GM19438 (cell line): ENCODE measurements around the gene MAPK13.

Source experiments
- ATAC-seq: cut with Tn5 transposase; IDR thresholded peaks from one replicate; pipeline ENCODE4 v1.9.1; 2021; ENCODE audit warnings: low read depth; ENCODE audit not compliant: unreplicated experiment

Gene MAPK13

DNA sequence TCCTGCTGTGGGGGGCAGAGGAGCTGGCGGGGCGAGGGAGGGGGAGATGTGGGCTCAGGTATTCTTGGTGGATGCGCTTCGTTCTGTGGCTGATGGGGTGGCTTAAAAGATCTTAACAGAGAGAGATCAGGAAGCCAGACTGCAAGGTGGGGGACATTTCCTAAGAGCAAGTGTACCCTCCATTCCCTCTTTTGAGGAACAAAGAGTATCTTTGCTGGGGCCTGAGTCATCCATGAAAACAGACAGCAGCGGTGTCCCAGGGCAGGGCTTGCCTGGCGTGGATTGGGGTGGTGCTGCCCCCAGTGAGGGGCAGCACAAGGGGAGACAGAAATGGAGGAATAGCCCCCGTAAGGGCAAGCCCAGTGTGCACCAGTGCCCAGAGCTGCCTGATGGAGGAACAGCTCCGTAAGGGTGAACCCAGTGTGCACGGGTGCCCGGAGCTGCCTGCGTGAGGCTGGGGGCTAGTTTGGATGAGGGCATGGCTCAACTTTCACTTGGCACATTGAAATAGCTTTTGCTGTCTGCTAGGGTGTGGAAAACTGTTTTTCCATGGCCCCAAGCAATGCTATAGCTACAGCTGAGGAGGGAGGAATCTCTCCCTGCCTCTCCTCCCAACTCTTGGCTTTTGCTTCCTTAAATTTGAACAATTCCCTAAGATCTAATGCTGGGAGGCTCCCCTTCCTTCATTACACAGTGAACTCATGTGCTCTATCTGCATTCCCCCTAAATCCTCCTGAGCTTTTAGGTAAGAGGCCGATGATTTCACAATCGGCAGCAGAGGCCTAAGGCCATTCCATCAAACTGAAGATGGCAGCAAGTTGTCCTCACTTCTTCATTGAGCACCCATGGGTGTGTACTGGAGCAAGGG, 12.9 kb downstream of the MAPK13 start:
- ATAC-seq: no peak

DNA sequence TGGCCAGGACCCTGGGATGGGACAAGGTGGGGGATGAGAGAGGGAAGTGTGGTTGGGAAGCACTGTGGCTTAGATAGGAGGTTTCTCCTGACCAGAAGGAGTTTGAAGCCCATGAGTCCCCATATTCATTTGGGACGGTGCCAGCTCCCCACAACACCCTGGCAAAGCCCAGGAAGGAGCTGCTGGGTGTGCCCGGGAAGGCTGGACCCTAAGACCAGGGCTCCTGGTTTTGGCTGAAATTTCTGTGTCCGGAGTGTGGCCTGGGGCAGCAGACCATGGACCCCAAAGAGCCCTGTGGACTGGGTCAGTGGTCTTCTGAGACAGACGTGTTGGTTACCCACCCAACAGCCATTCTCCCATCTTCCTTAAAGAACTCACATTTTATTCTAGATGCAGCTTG, 15.2 kb downstream of the MAPK13 start:
- no peak for ATAC-seq

DNA sequence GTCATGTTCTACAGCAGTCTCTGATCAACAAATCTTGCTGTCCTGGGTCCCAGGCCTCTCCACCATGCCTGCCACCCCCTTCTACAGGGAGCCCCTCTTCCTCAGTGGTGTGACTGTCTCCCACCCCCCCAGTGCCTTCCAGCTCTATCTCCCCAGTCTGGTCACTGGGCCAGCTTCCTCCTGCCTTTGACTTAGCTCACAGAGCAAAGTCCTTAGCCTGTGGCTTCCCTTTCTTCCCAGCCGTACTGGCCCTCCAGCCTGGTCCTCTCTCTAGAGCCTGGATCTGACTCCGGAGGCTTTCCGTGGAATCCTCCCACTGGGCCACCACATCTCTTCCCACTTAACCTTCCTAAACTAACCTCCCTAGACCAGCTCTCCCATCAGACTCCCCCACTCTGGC, 17.0 kb downstream of the MAPK13 start:
- no peak for ATAC-seq

DNA sequence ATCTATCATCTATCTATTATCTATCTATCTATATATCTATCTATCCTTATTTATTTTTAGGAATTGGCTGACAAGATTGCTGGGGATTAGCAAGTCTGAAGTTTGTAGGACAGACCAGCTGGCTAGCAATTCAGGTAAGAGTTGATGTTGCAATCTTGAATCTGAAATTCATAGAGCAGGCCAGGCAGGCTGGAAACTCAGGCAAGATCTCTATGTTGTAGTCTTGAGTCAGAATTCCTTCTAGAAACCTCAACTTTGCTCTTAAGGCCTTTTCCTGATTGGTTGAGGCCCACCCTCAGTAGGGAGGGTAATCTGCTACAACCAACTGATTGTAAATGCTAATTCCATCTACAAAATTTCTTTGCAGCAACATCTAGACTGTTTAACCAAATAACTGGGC, 19.2 kb downstream of the MAPK13 start:
- no peak for ATAC-seq

DNA sequence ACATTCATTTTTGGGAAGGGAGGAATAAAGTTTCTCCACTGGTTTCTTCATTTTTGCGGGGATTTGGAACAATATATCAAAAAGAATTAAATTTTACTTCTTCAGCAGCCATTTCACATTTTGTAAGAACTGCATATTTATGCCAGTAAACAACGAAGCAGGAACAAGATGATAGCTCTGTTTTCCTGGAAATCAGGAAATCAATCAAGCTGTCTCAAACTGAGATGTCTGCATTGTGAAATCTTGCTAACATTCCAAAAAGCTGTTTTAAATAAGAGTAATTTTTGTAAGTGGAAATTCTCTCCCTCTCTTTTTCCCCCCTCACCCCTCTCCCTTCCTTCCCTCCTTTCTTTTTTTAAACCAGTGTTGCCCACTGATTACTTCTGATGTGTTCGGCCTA, 20.0 kb downstream of the MAPK13 start:
- no peak for ATAC-seq

DNA sequence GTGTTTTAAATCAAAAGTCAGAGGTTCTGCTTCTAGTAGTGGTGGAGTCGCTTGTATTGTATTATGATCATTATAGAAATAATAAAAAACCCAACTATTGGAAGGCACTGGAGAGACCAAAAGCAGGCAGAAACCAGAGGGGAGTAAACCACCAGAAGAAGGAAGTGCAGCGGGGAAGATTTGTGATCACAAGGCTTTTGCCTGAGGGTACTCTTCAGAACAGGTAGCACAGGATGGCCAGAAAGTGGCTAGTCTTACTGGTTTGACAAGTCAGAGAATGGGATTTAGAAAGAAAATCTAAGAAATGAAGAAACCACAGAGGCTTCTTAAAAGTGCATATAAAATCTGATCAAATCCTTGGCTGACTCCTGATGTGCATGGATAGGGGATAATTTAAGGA, 24.0 kb downstream of the MAPK13 start:
- ATAC-seq: no peak

DNA sequence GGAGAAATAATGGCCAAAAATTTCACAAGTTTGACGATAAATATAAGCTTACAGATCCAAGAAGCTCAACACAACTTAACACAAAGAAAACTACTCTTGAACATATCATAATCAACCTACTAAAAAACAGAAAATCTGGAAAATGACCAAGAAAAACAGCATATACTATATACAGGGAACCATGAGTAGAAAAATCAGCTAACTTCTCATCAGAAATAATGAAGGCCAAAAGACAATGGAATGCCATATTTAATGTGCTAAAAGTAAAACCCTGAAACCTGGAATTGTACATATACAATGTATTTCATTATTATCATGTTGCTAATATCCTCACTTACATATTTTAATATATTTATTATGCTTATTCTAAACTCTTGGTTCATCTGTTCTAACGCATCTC, 25.3 kb downstream of the MAPK13 start:
- ATAC-seq: no peak

DNA sequence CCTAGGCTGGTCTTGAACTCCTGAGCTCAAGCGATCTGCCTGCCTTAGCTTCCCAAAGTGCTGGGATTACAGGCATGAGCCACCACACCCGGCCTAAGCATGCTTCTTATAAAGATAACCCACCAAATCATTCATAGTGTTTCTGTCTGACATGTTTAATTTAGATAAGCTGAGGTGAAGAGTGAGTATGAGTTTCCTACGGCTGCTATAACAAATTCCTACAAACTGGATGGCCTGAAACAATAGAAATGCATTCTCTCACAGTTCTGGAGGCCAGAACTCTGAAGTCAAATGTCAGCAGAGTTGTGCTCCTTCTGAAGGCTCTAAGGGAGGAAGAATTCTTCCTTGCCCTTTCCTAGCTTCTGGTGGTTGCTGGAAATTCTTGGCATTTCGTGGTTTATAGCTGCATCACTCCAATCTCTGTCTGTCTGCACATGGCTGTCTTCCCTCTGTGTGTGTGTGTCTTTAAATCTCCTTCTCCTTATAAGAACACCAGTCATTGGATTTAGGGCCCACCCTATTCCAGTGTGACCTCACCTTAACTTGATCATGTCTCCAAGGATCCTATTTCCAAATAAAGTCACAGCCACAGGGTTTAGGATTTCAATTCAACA, 29.9 kb downstream of the MAPK13 start:
- no peak for ATAC-seq

DNA sequence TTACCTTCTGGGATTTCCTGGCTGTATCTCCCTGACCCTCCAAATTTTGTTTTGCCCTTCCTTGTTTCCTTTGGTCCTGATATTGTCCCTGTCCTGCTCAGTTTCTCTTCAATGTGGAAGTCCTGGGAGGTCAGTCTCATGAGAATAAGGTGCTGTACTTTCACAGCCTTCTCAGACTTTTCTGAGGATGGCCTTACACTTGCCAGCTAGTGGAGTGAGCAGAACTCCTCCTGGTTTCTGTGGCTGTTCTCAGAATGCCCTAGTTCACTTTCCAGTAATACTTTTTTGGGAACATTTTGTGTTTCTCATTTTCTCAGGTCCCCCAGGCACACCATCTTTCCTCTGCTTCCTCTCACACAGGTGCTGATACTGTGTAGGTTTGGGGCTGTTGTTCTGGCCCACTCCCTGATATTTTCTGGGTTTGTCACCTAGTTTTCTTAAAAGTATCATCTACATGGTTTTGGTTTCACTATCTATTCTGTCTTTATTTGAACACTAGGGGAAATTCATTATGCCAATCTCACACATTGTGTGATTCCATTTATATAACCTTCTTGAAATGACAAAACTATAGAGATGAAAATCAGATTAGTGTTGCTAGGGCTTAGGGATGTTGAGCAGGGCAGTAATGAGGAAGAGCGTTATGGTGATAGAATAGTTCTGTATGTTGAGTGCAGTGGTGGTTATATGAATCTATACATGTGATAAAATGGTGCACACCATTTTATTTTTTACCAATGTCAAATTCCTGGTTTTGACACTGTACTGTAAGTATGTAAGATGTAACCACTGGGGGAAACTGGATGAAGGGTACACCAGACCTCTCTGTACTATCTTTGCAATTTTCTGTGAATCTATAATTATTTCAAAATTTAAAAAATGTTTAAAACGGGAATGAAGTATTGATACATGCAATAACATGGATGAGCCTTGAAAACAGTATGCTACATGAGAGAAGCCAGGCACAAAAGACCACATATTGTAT, 39.0 kb downstream of the MAPK13 start:
- no peak for ATAC-seq

DNA sequence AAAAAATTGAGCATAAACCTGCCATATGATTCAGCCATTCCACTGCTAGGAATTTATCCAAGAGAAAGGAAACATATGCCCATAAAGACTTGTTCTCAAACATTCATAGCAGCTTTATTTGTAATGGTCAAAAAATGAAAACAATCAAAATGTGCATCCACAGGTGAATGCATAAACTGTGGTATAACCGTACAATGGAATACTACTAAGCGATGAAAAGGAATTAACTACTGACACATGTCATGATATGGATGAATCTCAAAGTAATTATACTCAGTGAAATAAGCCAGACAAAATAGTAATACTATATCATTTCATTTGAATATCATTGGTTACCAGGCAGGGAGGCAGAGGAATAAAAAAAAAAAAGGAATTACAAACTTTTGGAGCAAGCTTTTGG, 40.4 kb downstream of the MAPK13 start:
- no peak for ATAC-seq

DNA sequence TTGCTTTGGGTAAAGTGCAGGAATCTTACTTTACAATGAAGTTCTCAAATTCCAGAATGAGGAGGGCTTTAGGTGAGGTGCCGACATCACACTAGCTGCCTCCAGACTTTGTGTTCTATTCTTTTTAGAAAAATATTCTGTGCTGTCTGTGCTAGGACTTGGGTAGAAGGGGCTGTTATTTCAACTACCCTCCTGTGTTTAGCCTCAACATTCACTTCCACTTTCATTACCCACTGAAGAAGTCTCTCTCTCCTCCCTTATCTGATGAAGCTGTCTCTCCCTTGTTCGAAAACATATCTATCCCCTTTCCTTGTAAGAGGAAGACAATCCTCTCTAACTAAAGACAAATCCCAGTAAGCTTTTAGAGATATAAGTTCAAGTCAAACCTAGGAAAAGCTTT, 41.3 kb downstream of the MAPK13 start:
- ATAC-seq: no peak

DNA sequence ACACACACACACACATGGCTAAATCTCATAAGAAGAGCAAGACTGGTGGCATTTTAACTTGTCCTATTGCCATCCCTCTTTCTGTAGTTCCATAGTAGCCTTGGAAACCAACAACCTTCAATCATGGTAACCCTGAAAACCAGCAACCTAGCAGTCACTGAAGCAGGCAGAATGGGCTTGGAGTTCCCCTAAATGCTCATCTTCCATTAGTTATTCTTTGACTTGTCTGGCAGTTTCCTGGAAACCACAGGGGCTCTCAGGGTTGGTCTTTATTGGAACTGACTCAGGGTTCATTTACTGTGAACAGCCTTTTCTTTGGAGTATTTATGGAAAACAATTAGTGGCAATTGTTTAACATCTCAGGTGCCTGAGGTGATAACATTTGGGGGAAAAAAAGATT, 46.9 kb downstream of the MAPK13 start:
- ATAC-seq: no peak

DNA sequence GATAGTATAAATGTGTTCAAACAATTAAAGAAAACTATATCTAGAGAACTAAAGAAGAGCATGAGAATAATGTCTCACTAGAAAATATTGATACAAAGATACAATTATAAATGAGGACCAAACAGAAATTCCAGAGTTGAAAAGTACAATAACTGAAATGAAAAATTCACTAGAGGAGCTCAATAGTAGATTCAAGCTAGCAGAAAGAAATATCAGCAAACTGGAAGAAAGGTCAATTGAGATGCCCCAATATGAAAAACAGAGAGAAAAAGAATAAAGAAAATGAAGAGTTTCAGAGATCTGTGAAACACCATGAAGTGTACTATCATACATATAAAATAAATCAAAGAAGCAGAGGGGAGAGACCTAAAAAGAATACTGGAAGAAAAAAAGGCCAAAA, 48.2 kb downstream of the MAPK13 start:
- ATAC-seq: no peak

DNA sequence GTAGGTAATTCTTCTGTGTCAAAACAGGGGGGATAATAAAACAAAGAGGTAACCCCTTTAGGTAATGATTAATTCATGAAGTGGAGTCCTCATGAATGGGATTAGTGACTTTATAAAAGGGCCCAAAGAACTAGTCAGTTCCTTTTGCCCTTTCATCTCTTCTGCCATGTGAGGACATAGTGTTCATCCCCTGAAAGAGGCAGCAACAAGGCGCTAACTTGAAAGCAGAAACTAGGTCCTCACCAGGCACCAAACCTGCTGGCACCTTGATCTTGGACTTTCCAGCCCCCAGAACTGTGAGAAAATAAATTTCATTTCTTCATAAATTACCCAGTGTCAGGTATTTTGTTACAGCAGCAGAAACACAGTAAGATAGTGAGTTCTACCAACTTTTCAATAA, 49.8 kb downstream of the MAPK13 start:
- no peak for ATAC-seq

DNA sequence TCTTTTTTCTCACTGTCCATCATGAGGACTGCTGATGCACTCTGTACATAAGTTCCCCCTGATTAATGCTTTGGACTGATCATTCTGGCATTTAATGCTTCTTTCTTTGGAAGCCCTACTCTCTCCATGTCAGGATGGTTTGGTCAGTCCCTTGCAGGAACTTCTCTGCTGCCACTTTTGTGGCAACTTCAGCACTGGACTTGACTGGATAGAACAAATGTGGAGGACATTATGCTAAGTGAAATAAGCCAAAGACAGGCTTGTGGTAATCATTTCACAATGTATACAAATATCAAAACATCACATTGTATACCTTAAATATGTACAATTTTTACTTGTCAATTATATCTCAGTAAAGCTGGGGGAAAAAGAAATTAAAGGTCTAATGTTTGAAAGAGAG, 54.0 kb downstream of the MAPK13 start:
- ATAC-seq: no peak

DNA sequence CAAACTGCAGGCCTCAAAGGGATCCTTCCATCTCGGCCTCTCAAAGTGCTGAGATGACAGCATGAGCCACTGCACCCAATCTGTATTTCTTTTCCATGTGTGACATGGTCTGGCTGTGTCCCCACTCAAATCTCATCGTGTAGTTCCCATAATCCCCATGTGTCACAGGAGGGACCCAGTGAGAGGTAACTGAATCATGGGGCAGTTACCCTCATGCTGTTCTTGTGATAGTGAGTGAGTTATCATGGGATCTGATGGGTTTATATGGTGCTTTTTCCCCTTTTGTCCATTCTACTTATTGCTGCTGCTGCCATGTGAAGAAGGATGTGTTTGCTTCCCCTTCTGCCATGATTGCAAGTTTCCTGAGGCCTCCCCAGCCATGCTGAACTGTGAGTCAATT, 55.9 kb downstream of the MAPK13 start:
- ATAC-seq: no peak

DNA sequence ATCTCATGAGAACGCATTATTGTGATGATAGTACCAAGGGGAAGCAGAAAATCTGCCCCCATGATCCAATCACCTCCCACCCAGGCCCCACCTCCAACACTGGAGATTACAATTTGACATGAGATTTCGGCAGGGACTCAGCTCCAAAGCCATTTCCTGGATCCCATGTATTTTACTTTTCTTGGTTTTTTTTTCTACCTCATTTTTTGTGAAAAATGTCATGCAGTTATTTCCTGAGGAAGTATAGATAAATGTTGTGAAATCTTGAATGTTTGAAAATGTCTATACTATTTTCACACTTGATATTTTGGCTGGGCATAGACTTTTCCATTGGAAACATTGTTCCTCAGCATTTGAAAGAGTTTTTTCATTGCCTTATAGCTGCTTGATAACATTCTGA, 57.1 kb downstream of the MAPK13 start:
- ATAC-seq: no peak
